ENCODE data around the gene FOXJ3.
A peak's percentile ranks its signal among the peaks of the same experiment; 100 is the strongest.

FOXJ3 gene

GRCh38 chr1:42334240-42335049 is 590 bp downstream of the FOXJ3 start:
- DNase-seq (ENCODE audit: low spot score): peak; percentile 78
- Histone ChIP-seq H3K27ac (peak overlapping the region; percentile 87 to 97), H3K4me3 (peak overlapping the region; percentile 100)
- TF ChIP-seq CTCF (IDR thresholded peaks at IDR 0.05): no peak

GRCh38 chr1:42333662-42334239 is 1.3 kb downstream of the FOXJ3 start:
- peak overlapping the region; percentile 87 to 97 for H3K27ac ChIP-seq
- no peak for DNase-seq (ENCODE audit: low spot score)
- peak overlapping the region; percentile 100 for H3K4me3 ChIP-seq
- no peak for TF ChIP-seq CTCF (IDR thresholded peaks at IDR 0.05)

GRCh38 chr1:42332877-42333276 is 2.2 kb downstream of the FOXJ3 start:
- H3K27ac ChIP-seq: no peak overlapping the region
- H3K4me3 ChIP-seq: no peak overlapping the region
- no peak for TF ChIP-seq CTCF (IDR thresholded peaks at IDR 0.05)
- DNase-seq (ENCODE audit: low spot score): no peak

GRCh38 chr1:42330215-42330614 is 4.8 kb downstream of the FOXJ3 start:
- no peak overlapping the region for H3K4me3 ChIP-seq
- no peak for TF ChIP-seq CTCF (IDR thresholded peaks at IDR 0.05)
- DNase-seq (ENCODE audit: low spot score): no peak
- H3K27ac ChIP-seq: no peak overlapping the region

GRCh38 chr1:42328916-42329496 is 6.0 kb downstream of the FOXJ3 start:
- no peak for DNase-seq (ENCODE audit: low spot score)
- no peak overlapping the region for H3K4me3 ChIP-seq
- H3K27ac ChIP-seq: no peak overlapping the region
- no peak for TF ChIP-seq CTCF (IDR thresholded peaks at IDR 0.05)

GRCh38 chr1:42328047-42328625 is 6.9 kb downstream of the FOXJ3 start:
- no peak for TF ChIP-seq CTCF (IDR thresholded peaks at IDR 0.05)
- H3K27ac ChIP-seq: no peak overlapping the region

More at GRCh38 chr1:42328047-42328625, 6.9 kb downstream of the FOXJ3 start:
- DNase-seq (ENCODE audit: low spot score): no peak
- no peak overlapping the region for H3K4me3 ChIP-seq

Measured in coronary artery (tissue), 2 donors.